Bronchial epithelial cell (primary cell): ENCODE measurements around the gene CD244. TPM values are rescaled to one million over a fixed set of nuclear protein-coding genes. Genes with fewer than 3 reads are reported as not detected.

Experiments used
- DNase-seq: peaks from one replicate; pipeline ENCODE4 v3.0.0-alpha.2; 2010; ENCODE audit warnings: low read depth
- FAIRE-seq: peaks from 2 replicates; lab custom pipeline; 2011; peaks lifted over from hg19 to GRCh38; lab: Jason Lieb, UNC
- H3K27me3 ChIP-seq: 2 replicates; pipeline ENCODE4 v1.5.1; 2011; ENCODE audit warnings: low read length; ENCODE audit not compliant: control insufficient read depth, insufficient read depth
- H3K36me3 ChIP-seq: 2 replicates; pipeline ENCODE4 v1.5.1; 2011; ENCODE audit warnings: low read length; ENCODE audit not compliant: control insufficient read depth, insufficient read depth
- H3K4me3 ChIP-seq: 2 replicates; pipeline ENCODE4 v1.5.1; 2011; ENCODE audit warnings: mild to moderate bottlenecking, low read depth, low read length, control low read depth
- total RNA-seq: library from RNA; depleted of rRNA; stranded (reverse); fragments of >200 nt; gene quantifications from 2 replicates; pipeline ENCODE4 v1.2.1, GENCODE V29; 2014
- TF ChIP-seq, protein P1 (sequence below): IDR thresholded peaks from 2 replicates; pipeline ENCODE4 v1.5.1; 2011; ENCODE audit warnings: mild to moderate bottlenecking, moderate library complexity, low read length, control low read depth, inconsistent platforms; ENCODE audit not compliant: insufficient read depth, severe bottlenecking

Gene CD244
- total RNA-seq, 1 donor from 2014 or later, result under 0.01 TPM

DNA sequence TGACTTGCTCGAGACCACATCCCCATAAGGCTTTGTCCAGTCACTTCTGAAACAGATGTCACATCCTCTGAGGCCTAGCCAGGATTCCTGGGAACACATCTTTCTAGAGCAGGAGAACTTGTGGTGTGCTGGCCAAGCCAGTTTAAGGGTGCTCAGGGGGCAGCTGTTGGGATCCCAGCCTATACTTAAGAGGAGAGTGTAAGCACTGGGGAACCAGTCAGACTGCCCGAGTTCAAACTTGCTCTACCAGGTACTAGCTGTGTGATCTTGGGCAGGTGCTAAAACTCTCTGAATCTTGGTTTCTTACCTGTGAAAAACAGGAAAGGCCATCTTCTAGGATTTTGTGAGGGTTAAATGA lies 82.3 kb downstream of the CD244 start:
- Histone ChIP-seq H3K36me3 (no peaks in the 10 kb centered on the region), H3K4me3 (no peak overlapping the region), H3K27me3 (no peaks in the 10 kb centered on the region)
- TF ChIP-seq, protein P1, sequence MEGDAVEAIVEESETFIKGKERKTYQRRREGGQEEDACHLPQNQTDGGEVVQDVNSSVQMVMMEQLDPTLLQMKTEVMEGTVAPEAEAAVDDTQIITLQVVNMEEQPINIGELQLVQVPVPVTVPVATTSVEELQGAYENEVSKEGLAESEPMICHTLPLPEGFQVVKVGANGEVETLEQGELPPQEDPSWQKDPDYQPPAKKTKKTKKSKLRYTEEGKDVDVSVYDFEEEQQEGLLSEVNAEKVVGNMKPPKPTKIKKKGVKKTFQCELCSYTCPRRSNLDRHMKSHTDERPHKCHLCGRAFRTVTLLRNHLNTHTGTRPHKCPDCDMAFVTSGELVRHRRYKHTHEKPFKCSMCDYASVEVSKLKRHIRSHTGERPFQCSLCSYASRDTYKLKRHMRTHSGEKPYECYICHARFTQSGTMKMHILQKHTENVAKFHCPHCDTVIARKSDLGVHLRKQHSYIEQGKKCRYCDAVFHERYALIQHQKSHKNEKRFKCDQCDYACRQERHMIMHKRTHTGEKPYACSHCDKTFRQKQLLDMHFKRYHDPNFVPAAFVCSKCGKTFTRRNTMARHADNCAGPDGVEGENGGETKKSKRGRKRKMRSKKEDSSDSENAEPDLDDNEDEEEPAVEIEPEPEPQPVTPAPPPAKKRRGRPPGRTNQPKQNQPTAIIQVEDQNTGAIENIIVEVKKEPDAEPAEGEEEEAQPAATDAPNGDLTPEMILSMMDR, result no peak
- FAIRE-seq, result no peak
- DNase-seq, result no peak

Other genes with a start within 250 kb of the CD244 start
- not detected in 2 replicates for gene SLAMF1, start 215.8 kb downstream of the CD244 start, total RNA-seq
- gene CD48, start 151.1 kb downstream of the CD244 start, total RNA-seq, result not detected in 2 replicates
- gene SLAMF7, start 123.6 kb downstream of the CD244 start, total RNA-seq, result 0.79 and 3.3 TPM in 2 replicates
- gene LY9, start 66.7 kb downstream of the CD244 start, total RNA-seq, result under 0.01 TPM in 1 of 2 replicates, not detected in the other
- gene ITLN1, start 22.3 kb upstream of the CD244 start, total RNA-seq, result not detected in 2 replicates
- gene ITLN2, start 91.9 kb upstream of the CD244 start, total RNA-seq, result 0.26 TPM in 1 of 2 replicates, not detected in the other
- gene F11R, start 158.3 kb upstream of the CD244 start, total RNA-seq, result 269 and 280 TPM in 2 replicates
- 55.5 and 87.1 TPM in 2 replicates for gene TSTD1, start 176.1 kb upstream of the CD244 start, total RNA-seq
- gene USF1, start 183.1 kb upstream of the CD244 start, total RNA-seq, result 58.4 and 70.2 TPM in 2 replicates
- 1.3 and 3.1 TPM in 2 replicates for gene ARHGAP30, start 207.0 kb upstream of the CD244 start, total RNA-seq
- gene NECTIN4, start 226.7 kb upstream of the CD244 start, total RNA-seq, result 108 and 200 TPM in 2 replicates
- gene KLHDC9, start 235.5 kb upstream of the CD244 start, total RNA-seq, result 1.3 and 5.0 TPM in 2 replicates